Dermis lymphatic vessel endothelial cell (primary cell): ENCODE measurements around the gene GOLGA6L7. TPM values are rescaled to one million over a fixed set of nuclear protein-coding genes. Genes with fewer than 3 reads are reported as not detected.

Experiments
- total RNA-seq: library from RNA; depleted of rRNA; stranded (reverse); fragments of >200 nt; gene quantifications from 2 replicates; pipeline ENCODE4 v1.2.1, GENCODE V29; 2014

The GOLGA6L7 gene, protein sequence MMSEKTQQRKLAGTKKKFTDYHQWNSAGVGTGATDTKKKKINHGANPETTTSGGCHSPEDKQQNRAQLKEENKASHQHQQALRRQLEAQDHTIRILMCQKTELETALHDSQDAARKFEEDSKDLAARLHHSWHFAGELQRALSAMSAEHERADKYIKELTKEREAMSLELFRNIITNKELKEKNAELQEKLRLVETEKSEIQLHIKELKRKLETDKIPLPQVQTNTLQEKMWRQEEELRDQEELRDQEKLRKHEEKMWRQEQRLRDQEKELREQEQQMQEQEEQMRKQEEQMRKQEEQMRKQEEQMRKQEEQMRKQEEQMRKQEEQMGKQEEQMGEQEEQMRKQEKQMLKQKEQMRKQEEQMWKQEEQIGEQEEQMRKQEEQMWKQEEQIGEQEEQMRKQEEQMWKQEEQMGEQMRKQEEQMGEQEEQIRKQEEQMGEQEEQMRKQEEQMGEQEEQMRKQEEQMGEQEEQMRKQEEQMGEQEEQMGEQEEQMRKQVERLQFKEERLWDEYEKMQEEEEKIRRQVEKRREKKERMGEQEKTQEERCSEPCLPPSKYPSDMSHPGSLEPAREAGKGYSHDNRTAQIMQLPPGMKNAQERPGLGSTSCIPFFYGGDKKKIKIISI
- total RNA-seq, result not detected in 2 replicates

DNA sequence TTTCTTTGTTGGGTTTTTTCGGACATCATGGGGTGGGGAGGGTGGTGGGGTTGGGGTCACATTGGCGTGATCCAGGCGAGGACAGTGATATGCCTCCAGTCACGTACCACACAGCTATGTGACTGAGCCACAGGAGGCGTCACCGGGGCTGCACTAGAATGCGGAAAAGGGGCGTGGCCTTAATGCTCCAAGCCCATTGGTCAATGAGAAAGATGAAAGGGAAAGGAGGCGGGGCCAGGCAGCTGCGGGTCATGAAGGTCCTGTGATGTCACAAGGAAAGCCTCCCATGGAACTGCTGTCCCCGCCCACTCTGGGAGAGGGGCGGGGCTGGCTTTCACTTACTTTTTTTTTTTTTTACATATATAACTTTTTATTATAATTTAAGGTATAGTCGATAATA lies at the start of gene GOLGA6L7:
TSS of gene GOLGA6L7 (minus strand) at position 124 of the 400 bp plus-strand sequence. CDS start at position 29, 95 bp downstream.

DNA sequence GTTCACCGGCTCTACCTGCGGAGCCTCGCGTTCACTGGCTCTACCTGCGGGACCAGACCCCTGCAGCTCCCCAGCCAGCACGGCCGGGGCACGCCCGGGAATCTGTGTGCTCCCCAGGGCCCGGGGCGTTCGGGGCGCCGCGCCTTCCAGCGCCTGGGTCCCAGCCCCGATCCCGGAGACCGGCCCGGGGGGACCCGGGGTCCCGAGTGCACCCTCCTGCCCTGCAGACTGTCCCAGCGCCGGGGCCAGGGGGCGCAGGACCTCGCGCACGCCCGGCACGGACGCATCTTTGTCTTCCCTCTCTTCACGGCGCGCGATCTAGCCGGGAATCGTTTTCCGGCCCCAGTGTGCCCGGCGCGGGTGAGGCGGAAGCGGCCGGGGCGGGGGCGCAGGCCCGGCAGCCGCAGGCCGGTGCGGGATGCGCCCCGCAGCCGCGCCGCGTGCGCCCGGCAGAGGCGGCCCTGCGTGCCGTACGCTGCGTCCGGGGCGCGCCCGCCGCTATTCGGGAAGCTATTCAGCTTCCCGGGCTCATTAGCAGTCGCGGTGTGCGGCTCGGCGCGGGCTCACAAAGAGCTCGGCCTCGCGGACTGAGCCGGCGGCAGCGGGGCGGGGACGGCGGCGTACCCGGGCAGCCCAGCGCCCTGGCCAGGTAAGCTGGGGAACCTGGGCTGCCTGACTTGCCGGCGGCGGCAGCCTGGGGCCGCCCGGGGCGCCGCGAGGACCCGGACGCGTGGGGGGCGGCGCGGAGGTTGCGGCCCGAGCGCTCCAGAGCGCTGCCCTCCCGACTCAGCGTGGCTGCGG lies 37.4 kb upstream of the GOLGA6L7 start, which contains the start of gene APBA2:
TSS of gene APBA2 (plus strand) at position 345 of the 801 bp plus-strand sequence. CDS start 167,911 bp downstream, outside the sequence.

Other genes with a start within 250 kb of the GOLGA6L7 start
- 1.2 and 4.4 TPM in 2 replicates for gene GOLGA8M, start 136.2 kb downstream of the GOLGA6L7 start, total RNA-seq
- 40.9 and 41.3 TPM in 2 replicates for gene APBA2, start 37.3 kb upstream of the GOLGA6L7 start, total RNA-seq